ENCODE measurements around the gene BTBD16. TPM values are rescaled to one million over a fixed set of nuclear protein-coding genes. Genes with fewer than 3 reads are reported as not detected.

The BTBD16 gene
- total RNA-seq, 2 experiments from 2014 or later, result not detected

- peaks cover 7% of the 10 kb centered on the region for H3K9me3 Mint-ChIP-seq
- H3K27me3 Mint-ChIP-seq, result peaks cover 3% of the 10 kb centered on the region
- no peak overlapping the region for H3K27ac Mint-ChIP-seq
- ATAC-seq, result no peak
- ChIA-PET POLR2A (interaction anchor here (0.6 kb wide), 1 partner anchor 164 kb away, joined by 3 read pairs; no protein-coding TSS in a partner anchor), CTCF (interaction anchor here (0.7 to 2.5 kb wide), 2 partner anchors 60 to 80 kb away, joined by 3 to 11 read pairs; no protein-coding TSS in a partner anchor)
- peaks cover 2% of the 10 kb centered on the region for H3K36me3 Mint-ChIP-seq (ENCODE audit: low read depth)
- TF ChIP-seq, protein P1, sequence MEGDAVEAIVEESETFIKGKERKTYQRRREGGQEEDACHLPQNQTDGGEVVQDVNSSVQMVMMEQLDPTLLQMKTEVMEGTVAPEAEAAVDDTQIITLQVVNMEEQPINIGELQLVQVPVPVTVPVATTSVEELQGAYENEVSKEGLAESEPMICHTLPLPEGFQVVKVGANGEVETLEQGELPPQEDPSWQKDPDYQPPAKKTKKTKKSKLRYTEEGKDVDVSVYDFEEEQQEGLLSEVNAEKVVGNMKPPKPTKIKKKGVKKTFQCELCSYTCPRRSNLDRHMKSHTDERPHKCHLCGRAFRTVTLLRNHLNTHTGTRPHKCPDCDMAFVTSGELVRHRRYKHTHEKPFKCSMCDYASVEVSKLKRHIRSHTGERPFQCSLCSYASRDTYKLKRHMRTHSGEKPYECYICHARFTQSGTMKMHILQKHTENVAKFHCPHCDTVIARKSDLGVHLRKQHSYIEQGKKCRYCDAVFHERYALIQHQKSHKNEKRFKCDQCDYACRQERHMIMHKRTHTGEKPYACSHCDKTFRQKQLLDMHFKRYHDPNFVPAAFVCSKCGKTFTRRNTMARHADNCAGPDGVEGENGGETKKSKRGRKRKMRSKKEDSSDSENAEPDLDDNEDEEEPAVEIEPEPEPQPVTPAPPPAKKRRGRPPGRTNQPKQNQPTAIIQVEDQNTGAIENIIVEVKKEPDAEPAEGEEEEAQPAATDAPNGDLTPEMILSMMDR (IDR thresholded peaks at IDR 0.05), result no peak
- H3K4me3 Mint-ChIP-seq, result no peak overlapping the region
- no peak for DNase-seq
- intact Hi-C loops (cut with micrococcal nuclease), result no loop called here
- H3K4me1 Mint-ChIP-seq (ENCODE audit: low read depth), result no peaks in the 10 kb centered on the region
These were observed 83.3 kb downstream of the BTBD16 start for GRCh38 chr10:122354383-122354782.

GRCh38 chr10:122357685-122358084, 86.6 kb downstream of the BTBD16 start:
- Mint-ChIP-seq H3K27ac (no peak overlapping the region), H3K9me3 (peaks cover 7% of the 10 kb centered on the region), H3K4me1 (ENCODE audit: low read depth) (peaks cover under 1% of the 10 kb centered on the region), H3K27me3 (peaks cover 3% of the 10 kb centered on the region), H3K4me3 (no peak overlapping the region), H3K36me3 (ENCODE audit: low read depth) (peaks cover 2% of the 10 kb centered on the region)
- ATAC-seq (no peak), DNase-seq (no peak)
- intact Hi-C loops (cut with micrococcal nuclease), result no loop called here
- ChIA-PET CTCF (interaction anchor here (0.9 to 2.1 kb wide), 4 partner anchors 15 to 78 kb away, joined by 3 to 10 read pairs (median 4); no protein-coding TSS in a partner anchor), POLR2A (no interaction called here)
- TF ChIP-seq, protein P1 (IDR thresholded peaks at IDR 0.05), result no peak

DNA sequence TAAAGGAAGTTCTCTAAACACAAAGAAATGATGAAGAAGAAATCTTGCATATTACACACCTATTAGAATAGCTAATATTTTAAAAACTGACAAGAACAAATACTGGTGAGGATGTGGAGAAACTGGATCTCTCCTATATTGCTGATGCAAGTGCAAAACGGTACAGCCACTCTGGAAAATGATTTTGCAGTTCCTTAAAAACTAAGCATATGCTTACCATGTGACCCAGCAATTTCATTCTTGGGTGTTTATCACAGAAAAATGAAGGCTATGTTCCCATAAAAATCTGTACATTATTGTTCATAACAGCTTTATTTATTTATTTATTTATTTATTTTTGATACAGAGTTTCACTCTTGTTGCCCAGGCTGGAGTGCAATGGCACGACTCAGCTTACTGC, 88.5 kb downstream of the BTBD16 start:
- Mint-ChIP-seq H3K27ac (no peak overlapping the region), H3K27me3 (peaks cover 2% of the 10 kb centered on the region), H3K4me1 (ENCODE audit: low read depth) (peaks cover 4% of the 10 kb centered on the region), H3K4me3 (no peak overlapping the region), H3K9me3 (peaks cover 7% of the 10 kb centered on the region), H3K36me3 (ENCODE audit: low read depth) (peaks cover 2% of the 10 kb centered on the region)
- intact Hi-C loops (cut with micrococcal nuclease), result no loop called here
- CTCF ChIA-PET, result interaction anchor here (1.0 to 2.1 kb wide), 2 partner anchors 17 to 75 kb away, joined by 3 to 10 read pairs; no protein-coding TSS in a partner anchor
- POLR2A ChIA-PET, result interaction anchor here (1.1 to 1.2 kb wide), 2 partner anchors 30 to 75 kb away, joined by 3 read pairs; no protein-coding TSS in a partner anchor
- ATAC-seq (no peak), DNase-seq (no peak)
- TF ChIP-seq, protein P1 (IDR thresholded peaks at IDR 0.05), result no peak

- peaks cover 2% of the 10 kb centered on the region for H3K27me3 Mint-ChIP-seq
- intact Hi-C loops (cut with micrococcal nuclease), result no loop called here
- no peak for ATAC-seq
- peaks cover 4% of the 10 kb centered on the region for H3K4me1 Mint-ChIP-seq (ENCODE audit: low read depth)
- no peak overlapping the region for H3K27ac Mint-ChIP-seq
- H3K4me3 Mint-ChIP-seq, result no peak overlapping the region
- no peak for DNase-seq
- ChIA-PET CTCF (interaction anchor here (0.9 to 1.2 kb wide), 4 partner anchors 18 to 74 kb away, joined by 3 to 5 read pairs (median 5); no protein-coding TSS in a partner anchor), POLR2A (no interaction called here)
- H3K9me3 Mint-ChIP-seq, result peaks cover 7% of the 10 kb centered on the region
- TF ChIP-seq, protein P1 (IDR thresholded peaks at IDR 0.05), result no peak
- H3K36me3 Mint-ChIP-seq (ENCODE audit: low read depth), result peaks cover 2% of the 10 kb centered on the region
These were observed 90.0 kb downstream of the BTBD16 start for GRCh38 chr10:122361046-122361445.

DNA sequence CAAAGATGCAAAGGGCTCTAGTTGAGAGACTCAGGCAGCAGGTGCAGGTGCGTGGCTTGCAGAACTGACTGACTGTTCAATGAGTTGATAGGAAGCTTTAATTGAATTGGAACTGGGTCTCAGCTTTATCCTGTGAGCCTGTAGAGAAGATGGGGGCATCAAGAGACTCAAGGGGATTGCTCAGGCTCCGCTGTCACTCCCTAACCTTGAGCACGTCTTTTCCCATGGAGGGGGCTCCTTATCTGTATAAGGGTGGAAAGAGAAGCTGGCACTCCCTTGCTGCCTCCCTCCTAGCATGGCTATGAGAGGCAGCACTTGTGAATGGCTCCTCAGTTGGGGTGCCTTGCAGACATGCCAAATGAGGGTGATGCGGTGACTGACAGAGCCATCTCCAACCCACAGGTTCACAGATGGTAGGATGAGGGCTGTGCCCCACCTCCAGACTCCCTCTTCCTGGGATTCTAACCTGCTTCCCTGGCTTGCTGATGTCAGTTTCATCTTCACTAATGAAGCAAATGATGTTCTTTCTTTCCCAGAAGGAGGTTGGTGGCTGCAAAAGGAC, 91.0 kb downstream of the BTBD16 start:
- intact Hi-C loops (cut with micrococcal nuclease), result no loop called here
- Mint-ChIP-seq H3K27me3 (peaks cover 4% of the 10 kb centered on the region), H3K36me3 (ENCODE audit: low read depth) (peaks cover 2% of the 10 kb centered on the region), H3K9me3 (peaks cover 7% of the 10 kb centered on the region), H3K27ac (no peak overlapping the region), H3K4me1 (ENCODE audit: low read depth) (peaks cover 4% of the 10 kb centered on the region), H3K4me3 (no peak overlapping the region)
- CTCF ChIA-PET, result interaction anchor here (1.2 kb wide), 1 partner anchor 73 kb away, joined by 5 read pairs; no protein-coding TSS in a partner anchor
- POLR2A ChIA-PET, result interaction anchor here (1.0 kb wide), 1 partner anchor 13 kb away, joined by 3 read pairs; no protein-coding TSS in a partner anchor
- TF ChIP-seq, protein P1 (IDR thresholded peaks at IDR 0.05), result no peak
- no peak for ATAC-seq
- DNase-seq, result no peak

All from activated CD8-positive, alpha-beta T cell treated with anti-CD3 and anti-CD28 coated beads for 36 hours (primary cell).